ENCODE data around the gene NR6A1.

Gene NR6A1

GRCh38 chr9:124544535-124544934, 226.6 kb downstream of the NR6A1 start:
- DNase-seq: no peak
- in situ Hi-C loops (cut with HindIII; ENCODE audit: low pct_ligation_motif_present, low sequenced_read_pairs): no loop called here
- no peaks in the 10 kb centered on the region for H3K27me3 ChIP-seq (replicated peaks)
- no peak overlapping the region for H3K27ac ChIP-seq
- TF ChIP-seq CTCF (IDR thresholded peaks at IDR 0.05; ENCODE audit: low read depth, low read length, missing control alignments): no peak
- H3K4me3 ChIP-seq (ENCODE audit: low read depth, low read length): no peak overlapping the region
- H3K36me3 ChIP-seq (replicated peaks): no peaks in the 10 kb centered on the region

GRCh38 chr9:124541824-124542223, 229.3 kb downstream of the NR6A1 start:
- Histone ChIP-seq H3K36me3 (replicated peaks) (no peaks in the 10 kb centered on the region), H3K4me3 (ENCODE audit: low read depth, low read length) (no peak overlapping the region), H3K27me3 (replicated peaks) (no peaks in the 10 kb centered on the region), H3K27ac (no peak overlapping the region)
- DNase-seq: no peak
- in situ Hi-C loops (cut with HindIII; ENCODE audit: low pct_ligation_motif_present, low sequenced_read_pairs): no loop called here
- no peak for TF ChIP-seq CTCF (IDR thresholded peaks at IDR 0.05; ENCODE audit: low read depth, low read length, missing control alignments)

GRCh38 chr9:124537926-124538325, 233.2 kb downstream of the NR6A1 start:
- in situ Hi-C loops (cut with HindIII; ENCODE audit: low pct_ligation_motif_present, low sequenced_read_pairs): no loop called here
- H3K4me3 ChIP-seq (ENCODE audit: low read depth, low read length): no peak overlapping the region
- H3K27me3 ChIP-seq (replicated peaks): no peaks in the 10 kb centered on the region
- no peak for DNase-seq
- no peaks in the 10 kb centered on the region for H3K36me3 ChIP-seq (replicated peaks)
- TF ChIP-seq CTCF (IDR thresholded peaks at IDR 0.05; ENCODE audit: low read depth, low read length, missing control alignments): no peak
- H3K27ac ChIP-seq: no peak overlapping the region

- Histone ChIP-seq H3K27me3 (replicated peaks) (no peaks in the 10 kb centered on the region), H3K27ac (no peak overlapping the region), H3K4me3 (ENCODE audit: low read depth, low read length) (no peak overlapping the region), H3K36me3 (replicated peaks) (no peaks in the 10 kb centered on the region)
- TF ChIP-seq CTCF (IDR thresholded peaks at IDR 0.05; ENCODE audit: low read depth, low read length, missing control alignments): no peak
- in situ Hi-C loops (cut with HindIII; ENCODE audit: low pct_ligation_motif_present, low sequenced_read_pairs): no loop called here
- no peak for DNase-seq
Measured at GRCh38 chr9:124535846-124536245, 235.3 kb downstream of the NR6A1 start.

GRCh38 chr9:124532897-124533296, 238.2 kb downstream of the NR6A1 start:
- in situ Hi-C loops (cut with HindIII; ENCODE audit: low pct_ligation_motif_present, low sequenced_read_pairs): no loop called here
- Histone ChIP-seq H3K27me3 (replicated peaks) (no peaks in the 10 kb centered on the region), H3K4me3 (ENCODE audit: low read depth, low read length) (no peak overlapping the region), H3K27ac (no peak overlapping the region), H3K36me3 (replicated peaks) (no peaks in the 10 kb centered on the region)
- no peak for TF ChIP-seq CTCF (IDR thresholded peaks at IDR 0.05; ENCODE audit: low read depth, low read length, missing control alignments)
- DNase-seq: no peak

GRCh38 chr9:124531115-124531514, 240.0 kb downstream of the NR6A1 start:
- in situ Hi-C loops (cut with HindIII; ENCODE audit: low pct_ligation_motif_present, low sequenced_read_pairs): no loop called here
- H3K4me3 ChIP-seq (ENCODE audit: low read depth, low read length): no peak overlapping the region
- no peaks in the 10 kb centered on the region for H3K36me3 ChIP-seq (replicated peaks)
- no peak overlapping the region for H3K27ac ChIP-seq
- DNase-seq: no peak
- no peaks in the 10 kb centered on the region for H3K27me3 ChIP-seq (replicated peaks)
- no peak for TF ChIP-seq CTCF (IDR thresholded peaks at IDR 0.05; ENCODE audit: low read depth, low read length, missing control alignments)
